Progenitor cell of endocrine pancreas (in vitro differentiated cells): ENCODE measurements around the gene GPC3. TPM values are rescaled to one million over a fixed set of nuclear protein-coding genes. Genes with fewer than 3 reads are reported as not detected.
"Not testable (repeated sequence)": the region's sequence is repeated elsewhere in the genome, so short reads cannot be mapped to it uniquely, and the experiment has no call there.

ENCODE experiments used
- DNase-seq: peaks from one replicate; pipeline ENCODE4 v3.0.0; 2021; ENCODE audit warnings: low spot score; ENCODE audit not compliant: unreplicated experiment
- H3K27ac Mint-ChIP-seq: 2 replicates; pipeline ENCODE4 v1.8.0; 2021; ENCODE audit warnings: mild to moderate bottlenecking, moderate library complexity, mixed read lengths
- H3K27me3 Mint-ChIP-seq: 2 replicates; pipeline ENCODE4 v1.8.0; 2021; ENCODE audit warnings: mixed read lengths
- H3K36me3 Mint-ChIP-seq: 2 replicates; pipeline ENCODE4 v1.8.0; 2022; ENCODE audit warnings: mixed read lengths; ENCODE audit not compliant: insufficient read depth
- H3K4me1 Mint-ChIP-seq: 2 replicates; pipeline ENCODE4 v1.8.0; 2021; ENCODE audit warnings: low read depth, mixed read lengths
- H3K4me3 Mint-ChIP-seq: 2 replicates; pipeline ENCODE4 v1.8.0; 2021; ENCODE audit warnings: low read depth, mild to moderate bottlenecking, moderate library complexity, mixed read lengths
- H3K9me3 Mint-ChIP-seq: 2 replicates; pipeline ENCODE4 v1.8.0; 2021; ENCODE audit warnings: low read depth, mixed read lengths
- total RNA-seq: library from RNA; stranded (reverse); gene quantifications from 2 replicates; pipeline ENCODE4 v1.2.1, GENCODE V29; 2021
- TF ChIP-seq, protein P1 (sequence below): fragments of 200-600 bp; sonication (generic); IDR thresholded peaks from one replicate; pipeline ENCODE4 v1.5.0; 2021; ENCODE audit warnings: antibody characterized with exemption, mild to moderate bottlenecking; ENCODE audit not compliant: unreplicated experiment

Gene GPC3
- total RNA-seq, 1 donor from 2014 or later = 197 TPM

GRCh38 chrX:133992882-133993281, 7.5 kb upstream of the GPC3 start:
- Mint-ChIP-seq H3K27me3 (no peaks in the 10 kb centered on the region), H3K36me3 (no peaks in the 10 kb centered on the region), H3K9me3 (no peaks in the 10 kb centered on the region), H3K27ac (no peak overlapping the region), H3K4me1 (peaks cover 20% of the 10 kb centered on the region), H3K4me3 (no peak overlapping the region)
- no peak for DNase-seq
- TF ChIP-seq, protein P1, sequence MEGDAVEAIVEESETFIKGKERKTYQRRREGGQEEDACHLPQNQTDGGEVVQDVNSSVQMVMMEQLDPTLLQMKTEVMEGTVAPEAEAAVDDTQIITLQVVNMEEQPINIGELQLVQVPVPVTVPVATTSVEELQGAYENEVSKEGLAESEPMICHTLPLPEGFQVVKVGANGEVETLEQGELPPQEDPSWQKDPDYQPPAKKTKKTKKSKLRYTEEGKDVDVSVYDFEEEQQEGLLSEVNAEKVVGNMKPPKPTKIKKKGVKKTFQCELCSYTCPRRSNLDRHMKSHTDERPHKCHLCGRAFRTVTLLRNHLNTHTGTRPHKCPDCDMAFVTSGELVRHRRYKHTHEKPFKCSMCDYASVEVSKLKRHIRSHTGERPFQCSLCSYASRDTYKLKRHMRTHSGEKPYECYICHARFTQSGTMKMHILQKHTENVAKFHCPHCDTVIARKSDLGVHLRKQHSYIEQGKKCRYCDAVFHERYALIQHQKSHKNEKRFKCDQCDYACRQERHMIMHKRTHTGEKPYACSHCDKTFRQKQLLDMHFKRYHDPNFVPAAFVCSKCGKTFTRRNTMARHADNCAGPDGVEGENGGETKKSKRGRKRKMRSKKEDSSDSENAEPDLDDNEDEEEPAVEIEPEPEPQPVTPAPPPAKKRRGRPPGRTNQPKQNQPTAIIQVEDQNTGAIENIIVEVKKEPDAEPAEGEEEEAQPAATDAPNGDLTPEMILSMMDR = no peak

- H3K36me3 Mint-ChIP-seq = no peaks in the 10 kb centered on the region
- H3K27me3 Mint-ChIP-seq = no peaks in the 10 kb centered on the region
- peaks cover 22% of the 10 kb centered on the region for H3K4me1 Mint-ChIP-seq
- no peak overlapping the region for H3K27ac Mint-ChIP-seq
- H3K9me3 Mint-ChIP-seq = no peaks in the 10 kb centered on the region
- TF ChIP-seq, protein P1 = no peak
- H3K4me3 Mint-ChIP-seq = no peak overlapping the region
- DNase-seq = no peak
Observed at GRCh38 chrX:133991814-133992213, 6.4 kb upstream of the GPC3 start.

DNA sequence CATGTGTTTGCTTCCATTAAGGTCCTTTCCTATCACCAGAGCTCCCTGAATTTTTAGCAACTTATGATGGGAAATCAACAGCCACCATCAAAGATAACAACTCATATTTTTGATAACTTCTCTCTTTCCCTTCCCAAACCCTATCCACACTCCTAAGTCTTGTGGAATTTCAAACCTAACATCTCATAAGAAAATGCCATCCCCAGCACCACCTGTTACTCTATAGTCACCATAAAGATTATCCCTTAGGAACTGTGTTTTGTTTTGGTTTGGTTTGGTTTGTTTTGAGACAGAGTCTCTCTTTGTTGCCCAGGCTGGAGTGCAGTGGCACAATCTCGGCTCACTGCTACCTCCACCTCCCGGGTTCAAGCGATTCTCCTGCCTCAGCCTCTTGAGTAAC, 5.7 kb upstream of the GPC3 start:
- not testable (repeated sequence) for H3K27ac Mint-ChIP-seq, H3K9me3 Mint-ChIP-seq, H3K27me3 Mint-ChIP-seq, H3K36me3 Mint-ChIP-seq, H3K4me3 Mint-ChIP-seq, DNase-seq
- peaks cover 22% of the 10 kb centered on the region for H3K4me1 Mint-ChIP-seq

GRCh38 chrX:133989993-133990392, 4.6 kb upstream of the GPC3 start:
- H3K9me3 Mint-ChIP-seq = no peaks in the 10 kb centered on the region
- H3K27me3 Mint-ChIP-seq = no peaks in the 10 kb centered on the region
- H3K4me3 Mint-ChIP-seq = no peak overlapping the region
- TF ChIP-seq, protein P1 = no peak
- H3K4me1 Mint-ChIP-seq = peaks cover 22% of the 10 kb centered on the region
- H3K27ac Mint-ChIP-seq = no peak overlapping the region
- no peak for DNase-seq
- no peaks in the 10 kb centered on the region for H3K36me3 Mint-ChIP-seq

DNA sequence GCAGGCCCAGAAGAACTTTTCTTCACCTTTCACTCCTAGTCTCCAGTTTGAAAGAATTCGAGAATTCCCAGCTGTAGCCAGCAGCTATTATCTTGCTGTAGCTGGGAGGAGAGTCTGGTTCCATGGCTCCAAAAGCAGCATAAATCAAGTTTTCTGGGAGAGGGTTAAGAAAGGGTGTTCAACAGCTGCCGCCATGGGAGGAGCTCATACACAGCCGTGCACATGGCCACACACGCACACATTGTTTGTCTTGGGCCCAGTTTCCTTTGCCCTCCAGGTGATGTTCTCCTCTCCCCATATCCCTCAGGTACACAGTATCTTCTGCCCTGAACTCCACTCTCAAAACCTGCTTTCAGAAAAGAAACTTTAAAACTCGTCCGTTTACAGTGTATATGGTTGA, 4.1 kb upstream of the GPC3 start:
- peaks cover 19% of the 10 kb centered on the region for H3K4me1 Mint-ChIP-seq
- H3K27ac Mint-ChIP-seq = no peak overlapping the region
- no peaks in the 10 kb centered on the region for H3K36me3 Mint-ChIP-seq
- no peak for DNase-seq
- TF ChIP-seq, protein P1 = no peak
- H3K27me3 Mint-ChIP-seq = no peaks in the 10 kb centered on the region
- H3K4me3 Mint-ChIP-seq = no peak overlapping the region
- H3K9me3 Mint-ChIP-seq = no peaks in the 10 kb centered on the region

DNA sequence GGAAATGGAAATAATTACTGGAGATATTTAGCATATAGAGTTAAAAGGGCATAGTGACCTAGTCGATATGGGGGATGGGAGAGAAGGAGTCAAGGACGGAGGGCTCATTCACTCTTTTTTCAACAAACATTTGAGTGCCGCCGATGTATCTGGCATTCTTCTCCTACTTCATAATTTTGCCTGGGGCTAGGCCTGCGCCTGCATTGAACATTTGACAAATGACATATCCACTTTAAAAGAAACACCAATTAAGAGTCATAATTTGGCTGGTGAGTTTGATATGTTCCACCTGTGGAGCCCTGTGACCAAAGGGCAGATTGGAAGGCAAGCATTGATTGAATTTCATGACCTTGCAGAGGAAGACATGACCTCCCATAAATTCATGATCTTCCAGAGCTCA, 2.6 kb upstream of the GPC3 start:
- TF ChIP-seq, protein P1 = no peak
- Mint-ChIP-seq H3K4me1 (peaks cover 21% of the 10 kb centered on the region), H3K4me3 (no peak overlapping the region), H3K9me3 (no peaks in the 10 kb centered on the region), H3K27ac (no peak overlapping the region), H3K36me3 (no peaks in the 10 kb centered on the region), H3K27me3 (peaks cover 11% of the 10 kb centered on the region)
- DNase-seq = no peak
